Measurements from ENCODE around the gene KLC1.

The KLC1 gene

GRCh38 chr14:103693515-103693914, 64.5 kb downstream of the KLC1 start:
- DNase-seq, result no peak

GRCh38 chr14:103694572-103695026, 65.6 kb downstream of the KLC1 start:
- no peak for DNase-seq

GRCh38 chr14:103695296-103696069, 66.5 kb downstream of the KLC1 start:
- no peak for DNase-seq

DNA sequence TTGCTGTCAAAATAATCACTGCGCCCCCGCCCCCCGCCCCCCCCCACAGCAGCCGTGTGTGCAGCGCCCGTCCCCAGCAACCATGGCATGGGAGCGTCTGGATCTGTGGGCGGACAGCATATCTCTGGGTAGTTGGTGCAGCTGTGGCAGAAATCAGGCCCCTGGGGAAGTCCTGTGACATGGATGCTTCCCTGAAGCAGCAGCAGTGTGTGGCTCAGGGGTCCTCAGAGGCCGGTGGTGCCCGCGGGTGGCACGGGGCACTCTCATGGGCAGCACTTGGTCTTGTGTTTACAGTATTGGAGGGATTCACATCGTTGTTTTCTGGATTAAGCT, 67.0 kb downstream of the KLC1 start:
- no peak for DNase-seq

GRCh38 chr14:103696466-103697071, 67.6 kb downstream of the KLC1 start:
- no peak for DNase-seq

- DNase-seq, result no peak
Observed at GRCh38 chr14:103697206-103697602, 68.2 kb downstream of the KLC1 start.

DNA sequence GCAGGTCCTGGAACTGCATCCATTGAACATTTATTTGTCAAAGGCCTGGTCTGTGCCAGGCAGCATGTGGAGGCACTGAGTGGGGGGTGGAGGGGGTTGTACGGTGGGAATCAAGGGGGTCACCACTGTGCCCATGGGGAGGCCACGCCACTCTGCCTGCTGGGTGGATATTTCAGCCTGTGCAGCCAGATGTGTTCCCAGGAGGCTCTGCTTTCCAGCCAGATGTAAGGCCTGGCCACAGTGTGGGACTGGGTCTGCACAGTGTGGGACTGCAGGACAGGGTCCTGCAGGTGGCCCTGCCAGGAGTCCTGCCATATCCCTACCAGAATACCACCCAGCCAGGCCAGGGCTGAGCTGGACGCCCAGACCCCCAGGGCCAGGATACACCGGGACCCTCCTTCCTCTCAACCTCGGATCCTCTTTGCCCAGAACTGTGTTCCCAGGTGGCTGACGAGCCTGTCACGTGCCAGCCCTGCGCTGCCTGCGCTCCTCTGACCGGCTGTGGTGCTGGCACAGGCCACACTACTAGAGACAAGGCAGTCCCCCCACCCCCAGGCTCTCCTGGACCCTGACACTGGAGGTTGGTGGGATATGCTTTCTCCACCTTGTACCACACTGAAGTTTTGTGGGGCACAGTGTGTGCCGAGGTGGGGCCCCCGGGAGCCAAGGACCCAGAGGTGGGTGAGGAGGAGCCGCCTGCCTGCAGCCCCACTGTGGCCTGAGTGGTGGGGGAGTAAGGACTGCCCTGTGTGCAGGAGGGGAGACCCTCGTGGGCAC, 68.8 kb downstream of the KLC1 start:
- DNase-seq, result no peak

DNA sequence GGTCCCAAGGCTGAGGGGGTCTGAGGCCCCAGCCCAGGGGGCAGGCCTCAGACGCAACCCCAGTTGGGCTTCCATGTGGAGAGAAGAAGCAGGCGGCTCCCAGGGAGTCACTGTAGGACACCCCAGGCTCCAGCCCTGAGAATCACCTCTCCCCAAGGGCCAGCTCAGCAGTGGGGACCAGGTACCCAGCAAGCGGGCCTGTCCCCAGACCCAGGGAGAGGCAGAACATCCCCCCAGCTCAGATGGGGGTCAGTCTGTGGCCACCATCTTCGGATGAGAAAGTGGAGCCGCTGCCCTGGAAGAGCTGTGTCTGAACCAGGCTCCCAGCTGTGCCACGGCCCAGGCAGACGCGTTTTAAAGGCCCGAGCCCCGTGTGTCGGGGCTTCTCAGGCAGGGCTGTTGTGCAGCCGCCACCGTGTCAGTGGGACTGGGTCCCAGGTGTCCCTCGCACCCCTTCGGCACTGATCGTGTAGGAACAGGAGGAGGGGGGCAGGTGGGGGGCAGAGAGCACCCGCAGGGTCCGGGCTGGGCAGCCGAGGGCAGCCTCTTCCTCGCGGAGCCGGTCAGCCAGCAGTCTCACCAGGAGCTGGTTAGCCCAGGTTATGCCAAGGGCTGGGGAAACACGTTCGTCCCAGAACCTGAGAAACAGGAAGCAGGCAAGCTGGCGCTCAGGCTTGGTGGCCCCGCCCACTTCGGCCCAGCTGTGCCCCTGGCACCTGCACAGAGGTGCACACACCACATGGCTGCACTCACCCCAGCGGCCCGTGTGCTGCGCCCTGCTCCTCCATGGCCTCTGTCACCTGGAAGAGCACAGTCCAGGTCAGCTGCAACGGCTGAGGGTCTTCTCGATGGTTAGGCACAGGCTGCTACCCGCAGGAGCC, 69.6 kb downstream of the KLC1 start:
- DNase-seq, result no peak

DNA sequence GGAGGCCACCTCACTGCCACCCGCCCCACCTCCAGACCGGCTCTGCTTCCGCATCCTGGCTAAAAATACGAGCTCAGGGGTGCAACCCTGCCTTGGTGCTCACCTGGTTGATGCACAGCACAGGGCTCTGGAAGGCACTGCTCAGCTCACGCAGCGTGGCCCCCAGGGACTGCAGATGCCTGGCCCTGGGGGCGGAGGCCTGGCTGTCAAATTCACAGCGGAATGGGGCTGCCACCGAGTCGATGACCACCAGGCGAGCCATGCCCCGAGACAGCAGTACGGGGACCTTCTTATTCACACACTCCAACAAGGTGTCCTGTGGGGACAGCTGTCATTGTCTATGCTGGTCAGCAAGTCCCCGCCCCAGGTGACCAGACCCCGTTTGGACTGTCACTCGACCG, 70.2 kb downstream of the KLC1 start:
- no peak for DNase-seq

- DNase-seq, result no peak
Observed at GRCh38 chr14:103699901-103700752, 71.1 kb downstream of the KLC1 start.

- no peak for DNase-seq
Observed at GRCh38 chr14:103700753-103701490, 71.9 kb downstream of the KLC1 start.

DNA sequence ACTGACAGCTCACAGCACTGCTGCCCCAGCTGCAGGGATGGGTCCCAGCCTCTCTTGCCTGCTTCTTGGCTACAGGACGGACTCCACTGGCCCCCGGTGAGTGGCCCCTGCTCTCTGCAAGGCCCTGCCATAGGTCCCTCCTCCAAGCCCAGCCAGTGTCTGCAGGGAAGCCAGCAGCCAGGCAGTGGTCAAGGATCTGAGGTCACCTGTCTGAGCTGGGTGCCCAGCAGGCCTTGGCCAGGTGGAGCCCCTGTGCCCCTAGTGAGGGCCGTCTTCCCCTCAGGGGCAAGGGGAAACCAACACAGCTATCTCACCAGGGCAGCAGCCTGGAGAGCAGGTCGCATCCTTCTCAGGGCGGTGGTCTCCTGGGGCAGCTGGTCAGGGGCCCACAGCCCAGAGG, 73.1 kb downstream of the KLC1 start:
- no peak for DNase-seq

GRCh38 chr14:103702497-103703432, 73.8 kb downstream of the KLC1 start:
- no peak for DNase-seq

GRCh38 chr14:103703433-103704385, 74.7 kb downstream of the KLC1 start:
- DNase-seq, result no peak

GRCh38 chr14:103704708-103705107, 75.7 kb downstream of the KLC1 start:
- no peak for DNase-seq

DNA sequence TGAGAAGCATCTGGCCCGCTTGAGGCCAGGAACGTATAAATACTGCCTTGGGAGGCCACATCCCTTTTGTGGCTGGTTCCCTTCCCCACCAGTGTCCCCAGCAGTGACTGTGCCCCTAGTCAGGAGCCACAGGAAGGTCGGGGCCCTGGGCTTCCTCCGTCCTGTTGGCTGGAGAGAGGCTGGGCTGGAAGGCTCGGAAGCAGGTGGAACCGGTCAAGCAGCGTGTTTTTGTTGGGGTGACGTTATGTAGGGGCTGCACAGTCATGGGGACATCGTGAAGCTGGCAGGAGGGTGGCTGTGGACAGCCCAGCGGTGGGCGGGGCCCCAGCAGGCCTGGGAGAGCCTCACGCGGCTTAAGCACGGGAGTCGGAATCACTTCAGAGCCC, 76.1 kb downstream of the KLC1 start:
- no peak for DNase-seq

GRCh38 chr14:103705504-103706284, 76.7 kb downstream of the KLC1 start:
- no peak for DNase-seq

All from NCI-H1436 (cell line).